Keratinocyte (primary cell): ENCODE measurements around the gene TRIM52. TPM values are rescaled to one million over a fixed set of nuclear protein-coding genes. Genes with fewer than 3 reads are reported as not detected.

ENCODE experiments used
- DNase-seq: peaks from one replicate; pipeline ENCODE4 v3.0.0-alpha.2; 2011; ENCODE audit warnings: low read depth, missing footprints, low spot score
- FAIRE-seq: peaks from 2 replicates; lab custom pipeline; 2011; peaks lifted over from hg19 to GRCh38; lab: Jason Lieb, UNC
- H2AFZ ChIP-seq: 2 replicates; pipeline ENCODE4 v1.6.0; 2012; ENCODE audit warnings: low read length, control low read depth, inconsistent platforms; ENCODE audit not compliant: control insufficient read depth
- H3K27ac ChIP-seq: 2 replicates; pipeline ENCODE4 v1.5.1; 2011; ENCODE audit warnings: low read length; ENCODE audit not compliant: control insufficient read depth, insufficient read depth
- H3K27me3 ChIP-seq: 3 replicates; pipeline ENCODE4 v1.6.0; 2011; ENCODE audit warnings: low read length; ENCODE audit not compliant: control insufficient read depth, insufficient read depth; ENCODE audit errors: extremely low read depth
- H3K36me3 ChIP-seq, 2 experiments: 2 replicates in 1 of 2; 3 replicates in 1 of 2; pipeline ENCODE4 v1.5.1; 2011; ENCODE audit warnings: low read length in 2 of 2, mild to moderate bottlenecking in 1 of 2; ENCODE audit not compliant: control insufficient read depth in 2 of 2, insufficient read depth in 2 of 2; ENCODE audit errors: extremely low read depth in 1 of 2
- H3K4me1 ChIP-seq: 3 replicates; pipeline ENCODE4 v1.5.1; 2011; ENCODE audit warnings: low read length; ENCODE audit not compliant: control insufficient read depth, insufficient read depth; ENCODE audit errors: extremely low read depth
- H3K4me2 ChIP-seq: 3 replicates; pipeline ENCODE4 v1.6.0; 2011; ENCODE audit warnings: low read depth, low read length; ENCODE audit not compliant: control insufficient read depth, insufficient read depth; ENCODE audit errors: extremely low read depth
- H3K4me3 ChIP-seq, 3 experiments: fragments of 200-600 bp in 1 of 3; sonication (generic) in 1 of 3; 2 replicates in 2 of 3; 3 replicates in 1 of 3; pipeline ENCODE4 v1.5.1; 2011 to 2016; ENCODE audit warnings: low read length in 3 of 3, mild to moderate bottlenecking in 3 of 3, control low read depth in 2 of 3, inconsistent platforms in 1 of 3, low read depth in 1 of 3, mixed read lengths in 1 of 3, mixed run types in 1 of 3, moderate library complexity in 1 of 3; ENCODE audit not compliant: control insufficient read depth in 2 of 3, insufficient read depth in 2 of 3; ENCODE audit errors: extremely low read depth in 1 of 3
- H3K79me2 ChIP-seq: 2 replicates; pipeline ENCODE4 v1.6.0; 2012; ENCODE audit warnings: low read length; ENCODE audit not compliant: control insufficient read depth, insufficient read depth
- H3K9ac ChIP-seq: 3 replicates; pipeline ENCODE4 v1.6.0; 2011; ENCODE audit warnings: low read length; ENCODE audit not compliant: control insufficient read depth, insufficient read depth; ENCODE audit errors: extremely low read depth
- H3K9me1 ChIP-seq: 3 replicates; pipeline ENCODE4 v1.6.0; 2011; ENCODE audit warnings: low read length; ENCODE audit not compliant: control insufficient read depth, insufficient read depth; ENCODE audit errors: extremely low read depth
- H3K9me3 ChIP-seq: 2 replicates; pipeline ENCODE4 v1.5.1; 2012; ENCODE audit warnings: low read depth, low read length; ENCODE audit not compliant: control insufficient read depth
- H4K20me1 ChIP-seq: 3 replicates; pipeline ENCODE4 v1.6.0; 2011; ENCODE audit warnings: low read length; ENCODE audit not compliant: control insufficient read depth, insufficient read depth; ENCODE audit errors: extremely low read depth
- EZH2 ChIP-seq: IDR thresholded peaks from one replicate; pipeline ENCODE4 v1.6.1; 2012; ENCODE audit warnings: inconsistent platforms, mild to moderate bottlenecking, low read length, moderate library complexity
- dilution Hi-C: fragments of 300-500 bp; cut with MboI; formaldehyde crosslinking; loops from one replicate; pipeline ENCODE4 v1.7.0; 2020; ENCODE audit warnings: low sequenced_read_pairs; ENCODE audit not compliant: extremely low pct_ligation_motif_present
- polyA plus RNA-seq, 5 experiments: library from polyadenylated mRNA; depleted of rRNA in 3 of 5; stranded (reverse) in 3 of 5; stranded (forward) in 1 of 5; unstranded in 1 of 5; fragments of >200 nt; gene quantifications; 1 replicate in 1 of 5; 2 replicates in 3 of 5; 3 replicates in 1 of 5; pipeline versions ENCODE4 v1.2.1 to v1.2.3, GENCODE V29; 2011 to 2012; ENCODE audit warnings: missing spikeins in 2 of 5, low read depth in 1 of 5, low replicate concordance in 1 of 5
- TF ChIP-seq, protein P1 (sequence below), 3 experiments: IDR thresholded peaks in 1 of 3; conservative IDR thresholded peaks in 1 of 3; optimal IDR thresholded peaks in 1 of 3; 2 replicates in 2 of 3; 3 replicates in 1 of 3; pipeline versions ENCODE3 to v1.5.1; 2011; ENCODE audit warnings: low read length in 3 of 3, mild to moderate bottlenecking in 3 of 3, moderate library complexity in 2 of 3, control low read depth in 1 of 3, inconsistent platforms in 1 of 3; ENCODE audit not compliant: insufficient read depth in 2 of 3; ENCODE audit errors: extremely low read depth in 1 of 3

The TRIM52 gene
- polyA plus RNA-seq, 1 donor (not counting 4 experiments of a cell fraction or from before 2014, with no cell fraction given), result 7.5 TPM

DNA sequence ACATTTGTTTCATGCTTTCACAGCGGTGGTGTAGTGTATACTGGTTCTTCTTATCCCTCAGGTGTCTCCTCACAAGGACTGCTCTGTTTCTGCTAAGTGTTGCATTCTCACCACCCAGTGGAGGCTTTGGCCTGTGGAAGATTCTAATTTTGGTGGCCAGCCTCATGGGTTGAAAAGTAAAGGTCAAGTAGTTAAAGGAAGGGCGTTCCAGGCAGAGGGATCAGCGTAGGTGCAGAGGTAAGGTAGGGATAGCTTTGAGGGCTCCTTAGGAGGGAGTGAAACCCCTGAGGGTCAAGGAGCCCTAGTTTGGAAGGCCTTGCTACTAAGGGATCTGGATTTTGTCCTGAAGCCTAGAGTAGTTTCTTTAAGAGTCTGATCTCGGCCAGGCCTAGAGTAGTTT, 12.7 kb downstream of the TRIM52 start:
- no peaks in the 10 kb centered on the region for H3K9me3 ChIP-seq
- H3K79me2 ChIP-seq, result peaks cover 73% of the 10 kb centered on the region
- dilution Hi-C loops, result no loop called here
- peak overlapping the region; percentile 86 for H3K4me2 ChIP-seq
- H3K4me1 ChIP-seq, result peaks cover 34% of the 10 kb centered on the region
- no peak for FAIRE-seq
- DNase-seq, result no peak
- H3K27me3 ChIP-seq, result no peaks in the 10 kb centered on the region
- H3K27ac ChIP-seq, result no peak overlapping the region
- peak overlapping the region; percentile 59 for H3K9ac ChIP-seq
- peak overlapping the region; percentile 62 to 93 (median 89) for H3K4me3 ChIP-seq
- H3K36me3 ChIP-seq, result peaks cover 2 to 21% of the 10 kb centered on the region in 2 experiments
- H4K20me1 ChIP-seq, result peaks cover 1% of the 10 kb centered on the region
- no peaks in the 10 kb centered on the region for H3K9me1 ChIP-seq
- TF ChIP-seq, protein P1, sequence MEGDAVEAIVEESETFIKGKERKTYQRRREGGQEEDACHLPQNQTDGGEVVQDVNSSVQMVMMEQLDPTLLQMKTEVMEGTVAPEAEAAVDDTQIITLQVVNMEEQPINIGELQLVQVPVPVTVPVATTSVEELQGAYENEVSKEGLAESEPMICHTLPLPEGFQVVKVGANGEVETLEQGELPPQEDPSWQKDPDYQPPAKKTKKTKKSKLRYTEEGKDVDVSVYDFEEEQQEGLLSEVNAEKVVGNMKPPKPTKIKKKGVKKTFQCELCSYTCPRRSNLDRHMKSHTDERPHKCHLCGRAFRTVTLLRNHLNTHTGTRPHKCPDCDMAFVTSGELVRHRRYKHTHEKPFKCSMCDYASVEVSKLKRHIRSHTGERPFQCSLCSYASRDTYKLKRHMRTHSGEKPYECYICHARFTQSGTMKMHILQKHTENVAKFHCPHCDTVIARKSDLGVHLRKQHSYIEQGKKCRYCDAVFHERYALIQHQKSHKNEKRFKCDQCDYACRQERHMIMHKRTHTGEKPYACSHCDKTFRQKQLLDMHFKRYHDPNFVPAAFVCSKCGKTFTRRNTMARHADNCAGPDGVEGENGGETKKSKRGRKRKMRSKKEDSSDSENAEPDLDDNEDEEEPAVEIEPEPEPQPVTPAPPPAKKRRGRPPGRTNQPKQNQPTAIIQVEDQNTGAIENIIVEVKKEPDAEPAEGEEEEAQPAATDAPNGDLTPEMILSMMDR (optimal IDR thresholded peaks at IDR 0.05 in 1 of 3, IDR thresholded peaks at IDR 0.05 in 1 of 3, conservative IDR thresholded peaks at IDR 0.05 in 1 of 3; ENCODE audit: extremely low read depth in 1 of 3, insufficient read depth in 2 of 3, low read length in 3 of 3), result no peak
- no peak for TF ChIP-seq EZH2
- no peak overlapping the region for H2AFZ ChIP-seq

DNA sequence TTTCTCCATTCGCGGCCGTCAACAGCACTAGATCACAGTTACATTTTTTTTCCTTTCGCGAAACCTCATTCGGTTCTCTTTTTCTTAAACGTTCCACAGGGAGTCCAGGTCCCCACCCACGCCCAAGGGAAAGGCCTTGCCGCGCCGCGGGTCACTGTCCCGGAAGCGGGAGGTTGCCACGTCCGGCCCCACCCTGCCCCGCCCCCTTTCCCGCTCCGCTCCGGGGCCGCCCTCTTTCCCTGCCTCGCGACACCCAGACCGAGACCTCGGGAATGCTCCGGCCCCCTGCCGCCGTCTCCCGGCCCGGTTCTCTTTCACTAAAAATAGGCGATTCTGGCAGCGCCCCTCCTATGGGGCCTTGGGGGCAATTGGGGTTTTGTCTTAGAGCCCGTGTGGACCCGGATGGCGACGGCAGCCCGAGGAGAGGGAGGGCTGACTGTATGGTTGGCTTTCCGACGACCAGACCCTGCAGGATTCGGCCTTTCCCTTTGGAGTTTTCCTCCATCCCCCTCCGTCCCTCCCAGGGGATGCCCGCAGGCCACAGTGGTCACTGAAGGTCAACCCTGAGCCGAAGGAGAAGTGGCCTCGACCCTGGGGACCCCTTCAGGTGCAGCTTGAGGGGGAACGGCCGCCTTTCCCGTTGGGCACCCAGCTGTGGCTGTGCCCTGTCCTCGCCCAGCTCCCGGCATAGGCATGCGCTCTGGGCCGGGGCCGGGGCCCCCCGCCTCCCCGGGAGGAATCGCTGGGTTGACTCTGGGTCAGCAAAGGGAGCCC, 14.5 kb downstream of the TRIM52 start:
- Histone ChIP-seq H3K4me1 (peaks cover 34% of the 10 kb centered on the region), H4K20me1 (peaks cover 3% of the 10 kb centered on the region), H3K9ac (peak overlapping the region; percentile 97), H3K79me2 (peaks cover 75% of the 10 kb centered on the region), H3K4me3 (peak overlapping the region; percentile 89 to 93 (median 89)), H3K36me3 (peaks cover 7 to 27% of the 10 kb centered on the region in 2 experiments), H3K27ac (peak overlapping the region; percentile 83), H3K9me1 (no peaks in the 10 kb centered on the region), H3K27me3 (no peaks in the 10 kb centered on the region), H2AFZ (peak overlapping the region; percentile 82), H3K4me2 (peak overlapping the region; percentile 94), H3K9me3 (no peaks in the 10 kb centered on the region)
- FAIRE-seq, result no peak
- TF ChIP-seq EZH2, result no peak
- TF ChIP-seq, protein P1 (optimal IDR thresholded peaks at IDR 0.05 in 1 of 3, IDR thresholded peaks at IDR 0.05 in 1 of 3, conservative IDR thresholded peaks at IDR 0.05 in 1 of 3; ENCODE audit: extremely low read depth in 1 of 3, insufficient read depth in 2 of 3, low read length in 3 of 3), result no peak
- DNase-seq, result no peak
- dilution Hi-C loops, result no loop called here
